OCI-LY7 (cell line): Measurements from ENCODE around the gene CCNB1.

Source experiments
- EZH2phosphoT487 ChIP-seq: fragments of 200-600 bp; sonication (generic); IDR thresholded peaks from 2 replicates; pipeline ENCODE4 v1.6.1; 2018; ENCODE audit warnings: low read depth, borderline replicate concordance, mild to moderate bottlenecking, mixed run types, antibody characterized with exemption, low read length, moderate library complexity, mixed read lengths
- TF ChIP-seq, protein P1 (sequence below): fragments of 200-600 bp; sonication (generic); conservative IDR thresholded peaks from 2 replicates; pipeline ENCODE4 v1.5.1; 2014; ENCODE audit warnings: mild to moderate bottlenecking, antibody characterized with exemption, low read length, moderate library complexity, mixed read lengths

DNA sequence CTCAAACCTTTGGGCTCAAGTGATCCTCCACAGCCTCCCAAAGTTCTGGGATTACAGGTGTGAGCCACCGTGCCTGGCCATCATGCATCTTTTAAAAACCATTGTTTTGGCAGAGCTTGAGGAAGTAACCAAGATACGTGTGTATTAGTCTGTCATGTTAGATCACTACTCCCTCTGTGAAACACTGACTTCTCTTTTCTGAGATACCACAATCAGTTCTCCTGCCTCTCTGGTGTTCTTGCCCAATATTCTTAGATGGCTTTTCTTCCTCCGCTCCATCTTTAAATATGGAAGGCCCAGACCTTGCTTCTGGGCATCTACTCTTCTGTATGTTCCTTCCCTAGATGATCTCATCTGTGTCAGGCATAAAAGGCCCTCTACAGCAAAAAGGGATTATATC lies 14.2 kb upstream of the CCNB1 start:
- TF ChIP-seq, protein P1, sequence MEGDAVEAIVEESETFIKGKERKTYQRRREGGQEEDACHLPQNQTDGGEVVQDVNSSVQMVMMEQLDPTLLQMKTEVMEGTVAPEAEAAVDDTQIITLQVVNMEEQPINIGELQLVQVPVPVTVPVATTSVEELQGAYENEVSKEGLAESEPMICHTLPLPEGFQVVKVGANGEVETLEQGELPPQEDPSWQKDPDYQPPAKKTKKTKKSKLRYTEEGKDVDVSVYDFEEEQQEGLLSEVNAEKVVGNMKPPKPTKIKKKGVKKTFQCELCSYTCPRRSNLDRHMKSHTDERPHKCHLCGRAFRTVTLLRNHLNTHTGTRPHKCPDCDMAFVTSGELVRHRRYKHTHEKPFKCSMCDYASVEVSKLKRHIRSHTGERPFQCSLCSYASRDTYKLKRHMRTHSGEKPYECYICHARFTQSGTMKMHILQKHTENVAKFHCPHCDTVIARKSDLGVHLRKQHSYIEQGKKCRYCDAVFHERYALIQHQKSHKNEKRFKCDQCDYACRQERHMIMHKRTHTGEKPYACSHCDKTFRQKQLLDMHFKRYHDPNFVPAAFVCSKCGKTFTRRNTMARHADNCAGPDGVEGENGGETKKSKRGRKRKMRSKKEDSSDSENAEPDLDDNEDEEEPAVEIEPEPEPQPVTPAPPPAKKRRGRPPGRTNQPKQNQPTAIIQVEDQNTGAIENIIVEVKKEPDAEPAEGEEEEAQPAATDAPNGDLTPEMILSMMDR, result no peak
- TF ChIP-seq EZH2phosphoT487, result no peak
